Melanocyte of skin (primary cell): Measurements from ENCODE around the gene UAP1L1. TPM values are rescaled to one million over a fixed set of nuclear protein-coding genes. Genes with fewer than 3 reads are reported as not detected.

Experiments
- small RNA-seq, 2 donors: library from RNA; depleted of rRNA; stranded (forward); fragments of <200 nt; gene quantifications; one replicate each; pipeline ENCODE3, GENCODE V24; 2012
- total RNA-seq, 2 donors: library from RNA; depleted of rRNA; stranded (reverse); fragments of >200 nt; gene quantifications; 2 replicates each; pipeline ENCODE4 v1.2.3, GENCODE V29; 2012

UAP1L1 gene, protein sequence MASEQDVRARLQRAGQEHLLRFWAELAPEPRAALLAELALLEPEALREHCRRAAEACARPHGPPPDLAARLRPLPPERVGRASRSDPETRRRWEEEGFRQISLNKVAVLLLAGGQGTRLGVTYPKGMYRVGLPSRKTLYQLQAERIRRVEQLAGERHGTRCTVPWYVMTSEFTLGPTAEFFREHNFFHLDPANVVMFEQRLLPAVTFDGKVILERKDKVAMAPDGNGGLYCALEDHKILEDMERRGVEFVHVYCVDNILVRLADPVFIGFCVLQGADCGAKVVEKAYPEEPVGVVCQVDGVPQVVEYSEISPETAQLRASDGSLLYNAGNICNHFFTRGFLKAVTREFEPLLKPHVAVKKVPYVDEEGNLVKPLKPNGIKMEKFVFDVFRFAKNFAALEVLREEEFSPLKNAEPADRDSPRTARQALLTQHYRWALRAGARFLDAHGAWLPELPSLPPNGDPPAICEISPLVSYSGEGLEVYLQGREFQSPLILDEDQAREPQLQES
- total RNA-seq = 10 to 100 TPM; 27.0 to 34.4 TPM

DNA sequence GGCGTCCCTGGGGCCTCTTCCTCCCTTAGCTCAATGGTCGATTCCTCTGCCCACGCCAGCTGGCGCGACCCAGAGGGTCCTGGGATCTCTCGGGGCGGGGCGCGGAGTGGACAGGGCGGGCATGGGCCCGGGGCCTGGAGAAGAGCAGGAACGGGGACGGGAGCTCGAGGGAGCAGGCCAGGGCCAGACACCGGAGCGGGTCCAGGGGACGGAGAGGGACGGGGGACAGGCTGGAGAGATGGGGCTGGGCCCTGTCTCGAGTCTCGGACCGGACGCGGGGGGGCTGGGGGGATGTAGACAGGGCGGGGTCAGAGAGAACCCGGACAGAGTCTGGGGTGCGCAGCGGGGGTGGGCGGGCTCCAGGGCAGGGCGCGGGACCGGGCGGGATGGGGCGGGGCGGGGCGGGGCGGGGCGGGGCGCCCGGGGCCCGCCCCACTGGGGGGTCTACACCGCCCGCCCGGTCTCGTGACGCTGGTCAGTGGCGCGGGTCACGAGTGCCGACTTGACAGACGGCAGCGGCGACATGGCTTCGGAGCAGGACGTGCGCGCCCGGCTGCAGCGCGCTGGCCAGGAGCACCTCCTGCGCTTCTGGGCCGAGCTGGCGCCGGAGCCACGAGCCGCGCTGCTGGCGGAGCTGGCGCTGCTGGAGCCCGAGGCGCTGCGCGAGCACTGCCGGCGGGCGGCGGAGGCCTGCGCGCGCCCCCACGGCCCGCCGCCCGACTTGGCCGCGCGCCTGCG lies at the start of gene UAP1L1:
Gene UAP1L1 (plus strand): TSS at position 508 of the 738 bp plus-strand sequence. CDS start 16 bp downstream, at position 524.

DNA sequence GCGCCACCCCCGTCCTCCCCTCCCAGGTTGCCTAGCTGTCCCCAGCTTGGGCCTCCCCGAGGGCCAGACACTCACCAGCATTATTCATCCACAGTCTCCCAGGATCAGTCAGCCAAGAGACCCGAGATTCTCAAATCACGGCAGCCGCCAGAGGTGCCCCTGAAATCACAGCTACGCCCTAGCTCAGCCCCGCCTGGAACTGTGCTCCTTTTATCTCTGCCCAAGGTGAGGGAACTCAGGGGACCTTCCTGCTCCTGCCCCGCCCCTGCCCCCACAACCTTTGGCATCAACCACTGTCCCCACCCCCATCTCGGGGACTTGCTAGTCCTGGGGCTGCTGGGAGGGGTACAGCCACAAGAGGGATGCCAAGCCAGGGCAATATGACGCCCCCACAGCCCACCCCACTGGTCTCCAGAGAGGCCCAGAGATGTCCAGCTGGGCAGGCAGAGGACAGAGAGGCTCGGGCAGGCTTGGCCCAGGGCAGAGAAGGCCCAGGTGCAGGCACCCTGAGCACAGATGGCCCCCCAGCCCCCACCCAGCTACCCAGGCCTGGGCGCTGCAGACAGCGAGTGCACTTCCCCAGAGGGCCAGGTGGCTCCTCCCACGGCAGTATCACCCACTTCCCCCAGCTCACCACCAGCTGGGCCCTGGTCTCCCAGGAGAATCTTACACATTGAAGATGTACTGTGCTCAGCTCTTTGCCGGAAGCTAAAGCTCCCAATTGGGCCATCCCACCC lies 45.2 kb upstream of the UAP1L1 start, which contains the start of gene FUT7:
Gene FUT7 (minus strand): TSS at position 185 of the 737 bp plus-strand sequence. CDS start 97 bp downstream, at position 88.

DNA sequence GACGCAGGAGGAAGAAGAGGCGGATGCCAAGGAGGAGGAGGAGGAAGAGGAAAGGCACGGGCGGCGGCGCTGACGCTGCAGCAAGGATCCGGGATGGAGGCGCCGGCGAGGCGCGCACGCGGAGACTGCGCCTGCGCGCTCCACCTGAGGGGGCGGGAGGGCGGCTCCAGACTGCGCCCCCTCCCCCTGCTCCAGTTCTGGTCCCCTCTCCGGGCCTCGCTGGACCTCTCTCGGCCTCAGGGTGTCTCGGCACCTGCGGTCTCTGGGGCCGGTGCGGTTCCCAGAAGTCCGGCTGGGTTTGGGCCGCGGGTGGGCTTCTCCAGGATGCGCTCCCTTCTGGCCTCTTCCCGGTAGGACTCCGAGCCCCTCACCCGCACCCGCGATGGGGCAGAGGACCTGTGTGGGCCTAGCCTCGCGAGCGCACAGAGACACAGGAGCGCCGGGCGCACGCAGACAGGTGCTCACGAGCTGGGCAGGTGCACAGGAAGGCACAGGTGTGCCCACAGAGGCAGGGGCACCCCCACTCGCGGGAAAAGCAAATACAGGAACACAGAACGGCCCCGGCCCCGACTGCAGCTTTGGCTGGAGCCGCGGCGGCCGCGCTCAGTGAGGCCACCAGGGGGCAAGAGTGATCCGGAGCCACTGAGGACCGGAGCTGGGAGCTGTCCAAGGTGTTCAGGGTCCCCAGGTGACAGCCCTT lies 31.1 kb upstream of the UAP1L1 start, which contains the start of gene NPDC1:
Gene NPDC1 (minus strand): TSS at position 90 of the 700 bp plus-strand sequence. CDS start 188 bp downstream, outside the sequence.

DNA sequence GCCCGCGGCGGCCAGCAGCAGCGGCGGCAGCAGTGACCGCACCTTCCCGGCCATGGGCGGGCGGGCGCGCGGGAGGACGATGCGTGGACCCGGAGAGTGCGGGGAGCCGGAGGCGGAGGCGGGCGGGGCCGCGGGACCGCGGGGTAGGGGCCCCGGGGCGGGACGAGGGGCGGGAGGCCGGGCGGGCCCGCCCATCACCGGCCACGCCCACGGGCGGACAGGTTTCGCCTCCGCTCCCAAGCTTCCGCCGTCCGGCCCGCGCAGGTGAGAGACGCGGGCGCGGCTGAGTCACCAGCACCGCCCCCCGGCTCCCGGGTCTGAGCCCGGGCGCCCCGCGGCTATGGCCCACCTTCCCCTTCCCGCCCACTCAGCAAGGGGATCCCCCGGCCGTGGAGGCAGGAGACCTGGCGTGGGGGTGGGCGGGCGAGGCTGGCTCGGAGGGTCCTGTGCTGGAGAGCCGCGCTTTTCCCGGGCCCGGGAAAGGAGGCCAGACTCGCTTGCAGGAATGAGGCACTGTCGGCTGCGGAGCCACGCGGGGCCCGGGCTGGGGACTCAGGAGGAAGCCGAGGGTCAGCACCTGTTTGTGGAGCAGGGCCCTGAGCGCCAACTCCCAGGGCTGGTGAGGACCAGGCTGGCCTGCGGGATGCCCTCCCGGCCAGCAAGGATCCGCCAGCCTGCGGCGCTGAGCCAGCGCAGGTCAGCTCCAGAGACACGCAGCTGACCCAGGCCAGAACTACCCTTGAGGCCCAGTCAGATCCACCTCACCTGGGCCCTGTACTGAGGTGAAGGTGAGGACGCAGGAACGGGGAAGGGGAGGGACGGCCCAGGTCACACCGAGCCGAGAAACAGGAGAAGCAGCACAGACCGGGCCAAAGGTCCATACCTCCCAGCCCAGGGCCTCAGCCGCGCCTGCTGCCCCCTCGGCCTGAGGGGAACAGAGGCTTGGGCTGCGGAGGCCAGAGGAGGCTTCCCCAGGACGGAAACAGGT lies 23.1 kb upstream of the UAP1L1 start, which contains the start of gene ENTPD2:
Gene ENTPD2 (minus strand): TSS at position 118 of the 988 bp plus-strand sequence. CDS start 64 bp downstream, at position 54.

DNA sequence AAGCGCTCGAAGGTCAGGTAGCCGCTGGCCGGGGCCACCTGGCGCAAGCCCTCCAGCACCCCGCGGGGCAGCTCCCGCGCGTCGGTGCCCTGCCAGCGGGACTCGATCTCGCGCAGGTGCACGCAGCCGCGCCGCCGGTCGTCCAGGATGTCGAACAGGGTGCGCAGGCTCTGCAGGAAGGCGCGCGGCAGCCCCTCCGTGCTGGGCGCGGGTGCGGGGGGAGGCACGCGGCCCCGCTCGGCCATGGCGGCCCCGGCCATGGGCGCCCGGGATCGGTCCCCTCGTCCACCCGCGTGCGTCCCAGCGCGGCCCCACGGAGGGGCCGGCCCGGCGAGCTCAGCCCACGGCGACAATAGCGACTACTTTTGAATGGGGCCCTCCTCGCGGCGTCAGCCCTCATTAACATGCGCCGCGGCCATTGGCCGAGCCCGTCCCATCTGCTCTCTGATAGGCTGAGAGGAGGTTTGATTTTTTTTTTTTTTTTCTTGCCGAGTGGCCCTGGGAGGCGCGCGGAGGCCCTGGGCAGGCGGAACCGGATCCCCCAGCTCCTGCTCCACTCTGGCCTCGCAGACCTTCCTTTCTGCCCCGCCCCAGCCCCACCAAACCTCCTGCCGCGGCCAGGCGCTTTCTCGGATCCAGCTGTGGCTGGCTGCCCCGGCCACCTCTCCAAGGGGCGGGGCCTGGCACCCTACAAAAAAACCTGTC lies 7.0 kb upstream of the UAP1L1 start, which contains the start of gene SAPCD2:
Gene SAPCD2 (minus strand): TSS at position 357 of the 705 bp plus-strand sequence. CDS start 97 bp downstream, at position 260.

GRCh38 chr9:137086531-137087408 lies 9.5 kb downstream of the UAP1L1 start, which contains the start of gene MAN1B1:
TSS of gene MAN1B1 (plus strand) at chr9:137086985. CDS start at chr9:137087000, 15 bp downstream.

GRCh38 chr9:137114613-137115393 lies 37.5 kb downstream of the UAP1L1 start, which contains the start of gene DPP7:
TSS of gene DPP7 (minus strand) at chr9:137114733. CDS start at chr9:137114713, 20 bp downstream.

Small RNA genes lying within 50 kb of the gene (small RNA-seq; reads per million reads assigned to genes)
- gene RF00153 = 0 reads per million in 2 donors

Other genes with a start within 250 kb of the UAP1L1 start
- under 1 TPM; 0.33 to 0.34 TPM for gene AJM1, start 235.0 kb upstream of the UAP1L1 start, total RNA-seq
- gene PHPT1, start 228.1 kb upstream of the UAP1L1 start, total RNA-seq = 10 to 100 TPM; 40.0 to 51.6 TPM
- gene MAMDC4, start 225.2 kb upstream of the UAP1L1 start, total RNA-seq = under 1 TPM; 0.67 to 0.69 TPM
- gene EDF1, start 211.2 kb upstream of the UAP1L1 start, total RNA-seq = 100 to 1,000 TPM; 181 to 217 TPM
- 10 to 100 TPM; 18.9 to 27.3 TPM for gene TRAF2, start 191.0 kb upstream of the UAP1L1 start, total RNA-seq
- 100 to 1,000 TPM; 140 to 142 TPM for gene FBXW5, start 132.8 kb upstream of the UAP1L1 start, total RNA-seq
- gene C8G, start 132.3 kb upstream of the UAP1L1 start, total RNA-seq = under 1 TPM in 1 of 2 donors, not detected in 1; under 0.01 TPM
- not detected for gene LCN12, start 125.2 kb upstream of the UAP1L1 start, total RNA-seq
- not detected for gene PTGDS, start 100.0 kb upstream of the UAP1L1 start, total RNA-seq
- not detected for gene LCNL1, start 94.5 kb upstream of the UAP1L1 start, total RNA-seq
- gene PAXX, start 85.1 kb upstream of the UAP1L1 start, total RNA-seq = 10 to 100 TPM; 15.1 to 20.6 TPM
- not detected for gene CLIC3, start 80.9 kb upstream of the UAP1L1 start, total RNA-seq
- 10 to 100 TPM in 1 of 2 donors, 1 to 10 TPM in 1; 6.0 to 15.5 TPM for gene ABCA2, start 49.3 kb upstream of the UAP1L1 start, total RNA-seq
- gene FUT7, start 45.4 kb upstream of the UAP1L1 start, total RNA-seq = not detected
- 1 to 10 TPM; 4.8 to 5.7 TPM for gene NPDC1, start 31.3 kb upstream of the UAP1L1 start, total RNA-seq
- gene ENTPD2, start 23.5 kb upstream of the UAP1L1 start, total RNA-seq = not detected
- gene SAPCD2, start 7.0 kb upstream of the UAP1L1 start, total RNA-seq = 10 to 100 TPM in 1 of 2 donors, 1 to 10 TPM in 1; 5.5 to 12.0 TPM
- 10 to 100 TPM; 44.3 to 55.7 TPM for gene MAN1B1, start 9.5 kb downstream of the UAP1L1 start, total RNA-seq
- gene DPP7, start 37.2 kb downstream of the UAP1L1 start, total RNA-seq = 100 to 1,000 TPM in 1 of 2 donors, 10 to 100 TPM in 1; 90.9 to 110 TPM
- not detected for gene GRIN1, start 61.6 kb downstream of the UAP1L1 start, total RNA-seq
- not detected for gene LRRC26, start 92.5 kb downstream of the UAP1L1 start, total RNA-seq
- not detected for gene TMEM210, start 94.5 kb downstream of the UAP1L1 start, total RNA-seq
- 10 to 100 TPM; 20.6 to 25.6 TPM for gene ANAPC2, start 111.0 kb downstream of the UAP1L1 start, total RNA-seq
- 100 to 1,000 TPM in 1 of 2 donors, 10 to 100 TPM in 1; 70.2 to 109 TPM for gene SSNA1, start 111.2 kb downstream of the UAP1L1 start, total RNA-seq
- 10 to 100 TPM in 1 of 2 donors, 1 to 10 TPM in 1; 7.7 to 12.7 TPM for gene TPRN, start 123.2 kb downstream of the UAP1L1 start, total RNA-seq
- gene TMEM203, start 128.1 kb downstream of the UAP1L1 start, total RNA-seq = 10 to 100 TPM; 34.1 to 43.6 TPM
- 10 to 100 TPM; 12.4 to 16.0 TPM for gene NDOR1, start 128.2 kb downstream of the UAP1L1 start, total RNA-seq
- not detected for gene RNF208, start 144.7 kb downstream of the UAP1L1 start, total RNA-seq
- gene CYSRT1, start 147.7 kb downstream of the UAP1L1 start, total RNA-seq = under 1 TPM; 0.67 to 0.69 TPM
- under 1 TPM in 1 of 2 donors, not detected in 1; under 0.01 TPM for gene RNF224, start 150.0 kb downstream of the UAP1L1 start, total RNA-seq
- gene SLC34A3, start 153.4 kb downstream of the UAP1L1 start, total RNA-seq = not detected
- 100 to 1,000 TPM; 123 to 528 TPM for gene TUBB4B, start 163.8 kb downstream of the UAP1L1 start, total RNA-seq
- not detected for gene STPG3, start 173.8 kb downstream of the UAP1L1 start, total RNA-seq
- gene NELFB, start 177.8 kb downstream of the UAP1L1 start, total RNA-seq = 10 to 100 TPM; 42.3 to 56.9 TPM
- 10 to 100 TPM in 1 of 2 donors, 1 to 10 TPM in 1; 1.7 to 11.3 TPM for gene TOR4A, start 200.2 kb downstream of the UAP1L1 start, total RNA-seq
- gene NRARP, start 224.8 kb downstream of the UAP1L1 start, total RNA-seq = under 1 TPM in 1 of 2 donors, not detected in 1; under 0.01 TPM